CD4-positive, alpha-beta T cell treated with Interleukin-21 for 1 hour (primary cell): ENCODE data around the gene COX7B2.

Source experiments
- DNase-seq: peaks from one replicate; pipeline ENCODE4 v3.0.0-alpha.2; 2020

The COX7B2 gene, protein sequence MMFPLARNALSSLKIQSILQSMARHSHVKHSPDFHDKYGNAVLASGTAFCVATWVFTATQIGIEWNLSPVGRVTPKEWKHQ

DNA sequence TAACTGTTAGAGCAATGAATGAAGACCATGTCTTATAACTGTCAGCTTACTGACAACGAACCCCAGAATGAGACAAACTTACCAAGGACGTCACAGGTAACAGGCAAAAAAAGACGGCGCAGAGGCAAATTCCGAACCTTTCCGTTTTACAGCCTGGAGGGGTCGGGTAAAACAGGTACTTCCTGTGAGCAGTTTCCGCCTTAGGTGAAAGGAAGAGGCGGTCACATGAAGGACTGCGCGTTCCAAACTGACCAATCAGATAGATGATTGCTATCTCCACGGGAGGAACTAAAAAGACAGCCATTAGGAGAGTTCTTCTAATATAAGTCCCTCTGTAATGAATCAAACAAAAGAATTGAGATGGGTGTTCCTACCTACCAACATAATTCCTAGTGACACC, at the start of gene COX7B2:
COX7B2 (minus strand) TSS at position 168 of the 400 bp plus-strand sequence. CDS start 174,053 bp downstream, outside the sequence.
- no peak for DNase-seq

DNA sequence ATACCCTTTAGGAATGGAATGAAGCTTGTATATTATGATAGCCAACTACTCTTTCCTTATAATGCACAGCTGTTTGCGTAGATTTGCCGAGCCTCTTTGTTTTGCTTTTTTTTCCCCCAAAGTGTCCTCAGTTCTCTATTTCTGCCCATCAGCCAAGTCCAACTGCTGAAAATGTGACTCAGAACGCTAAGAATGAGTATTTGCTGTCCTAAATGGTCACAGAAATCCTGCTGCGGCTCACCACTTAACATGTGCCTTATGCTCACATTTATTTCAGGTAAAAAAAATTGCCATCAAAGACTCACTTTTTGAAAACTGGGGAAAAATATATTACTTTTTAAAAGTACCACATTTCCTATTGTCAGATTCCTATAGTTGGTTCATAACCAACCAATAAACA, 47.4 kb upstream of the COX7B2 start:
- no peak for DNase-seq

DNA sequence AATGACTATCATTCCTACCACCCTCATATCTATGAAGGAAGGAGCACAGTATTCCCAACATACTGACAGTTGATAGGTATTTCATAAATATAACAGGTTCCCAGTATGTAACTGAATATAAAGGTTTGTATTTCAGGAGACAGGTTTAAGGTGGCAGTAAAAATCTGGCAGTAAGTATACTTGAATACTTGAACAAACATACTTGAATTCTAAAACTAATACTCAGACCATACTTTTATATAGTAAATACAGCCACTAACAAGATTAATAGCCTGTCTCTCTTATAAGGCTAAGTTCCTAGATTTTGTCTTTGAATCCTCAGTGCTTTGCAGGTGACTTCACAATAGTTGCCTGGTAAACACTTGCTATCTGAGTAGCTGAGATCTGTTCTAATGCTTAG, 46.6 kb upstream of the COX7B2 start:
- no peak for DNase-seq

DNA sequence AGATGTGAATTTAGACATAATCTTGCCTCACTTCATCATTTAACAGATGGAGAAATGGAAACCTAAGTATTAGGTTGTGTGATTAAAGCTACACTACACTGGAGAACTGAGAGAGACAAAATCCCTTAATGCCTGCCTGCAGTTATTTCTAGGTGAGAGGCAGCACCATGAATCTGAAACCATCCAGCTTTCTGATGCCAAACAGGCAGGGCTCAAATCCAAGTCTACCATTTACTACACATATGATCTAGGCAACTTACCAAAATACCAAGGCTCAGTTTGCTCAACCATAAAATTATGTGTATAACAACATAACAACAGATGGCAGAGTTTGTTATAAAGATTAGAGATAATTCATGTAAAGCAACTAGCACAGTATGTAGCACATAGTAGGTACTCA, 45.6 kb upstream of the COX7B2 start:
- no peak for DNase-seq

DNA sequence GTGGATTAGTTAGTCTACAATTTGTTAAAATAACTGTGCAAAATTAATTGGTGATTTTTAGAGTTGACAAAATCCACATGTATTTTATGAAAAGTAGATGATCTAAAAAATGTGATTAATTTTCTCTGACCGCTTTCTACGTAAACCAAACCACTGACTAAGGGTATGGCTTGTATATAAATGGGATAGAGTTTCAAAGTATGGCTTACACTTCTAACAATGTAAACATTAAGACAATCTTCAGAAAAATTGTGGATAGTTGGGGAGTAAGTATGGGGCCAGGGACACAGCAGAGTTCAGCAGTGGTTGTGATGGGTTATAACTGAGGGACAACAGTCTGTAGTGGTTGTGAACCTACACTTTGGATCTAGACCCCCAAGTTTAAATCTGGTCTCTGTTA, 44.5 kb upstream of the COX7B2 start:
- no peak for DNase-seq

DNA sequence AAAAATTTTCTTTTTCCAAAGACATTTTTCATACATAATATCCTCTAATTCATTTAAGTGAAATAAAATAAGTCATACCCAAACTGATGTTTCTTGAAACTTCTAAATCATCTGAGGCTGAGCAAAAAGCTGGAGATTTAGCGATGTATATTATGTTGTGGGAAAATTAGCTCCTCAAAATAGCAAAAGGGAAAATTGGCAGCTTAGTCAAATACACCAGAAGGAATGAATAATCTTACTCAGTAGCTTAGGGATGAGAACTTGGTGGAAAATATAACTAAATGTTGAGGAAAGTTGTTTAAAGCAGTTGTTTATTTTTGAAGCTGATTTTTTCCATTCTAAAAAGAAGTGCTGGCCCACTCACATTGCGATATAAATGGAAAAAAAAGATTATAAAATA, 43.4 kb upstream of the COX7B2 start:
- no peak for DNase-seq

DNA sequence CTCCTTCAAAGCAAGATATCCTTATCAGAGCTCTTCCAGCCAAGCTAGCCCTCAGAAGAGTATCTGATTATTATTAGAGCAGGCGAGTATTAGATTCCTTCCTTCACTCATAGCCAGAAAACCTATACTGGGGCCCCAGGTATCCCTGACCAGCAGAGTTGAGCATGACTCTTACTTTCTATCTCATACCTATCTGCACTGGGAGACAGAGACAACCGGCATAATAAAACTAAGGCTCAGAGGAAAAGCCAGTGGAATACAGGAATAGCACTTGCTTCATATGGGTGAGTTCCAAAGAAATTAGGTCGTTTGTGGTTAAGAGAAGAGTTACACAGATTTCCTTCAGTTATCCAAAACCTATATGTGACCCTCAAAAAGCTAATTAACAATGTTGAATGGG, 41.8 kb upstream of the COX7B2 start:
- no peak for DNase-seq

DNA sequence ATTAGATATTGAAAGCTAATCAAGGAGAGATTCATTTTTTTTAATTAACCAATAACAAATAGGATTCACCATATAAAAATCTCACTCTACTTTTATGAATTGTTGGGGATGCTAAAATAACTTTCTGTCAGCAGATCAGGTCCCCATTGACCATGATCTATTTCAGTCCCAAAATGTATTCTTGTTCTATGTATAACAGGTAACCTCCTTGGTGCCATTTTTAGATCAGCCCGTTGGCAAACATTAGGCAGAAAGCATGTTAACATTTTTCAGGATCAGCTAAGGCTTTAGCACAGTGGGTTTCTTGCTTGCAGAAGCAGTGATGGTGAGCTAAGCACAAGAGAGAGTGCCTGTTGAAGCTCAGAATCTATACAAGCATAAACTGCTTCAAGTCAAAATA, 40.8 kb upstream of the COX7B2 start:
- no peak for DNase-seq

DNA sequence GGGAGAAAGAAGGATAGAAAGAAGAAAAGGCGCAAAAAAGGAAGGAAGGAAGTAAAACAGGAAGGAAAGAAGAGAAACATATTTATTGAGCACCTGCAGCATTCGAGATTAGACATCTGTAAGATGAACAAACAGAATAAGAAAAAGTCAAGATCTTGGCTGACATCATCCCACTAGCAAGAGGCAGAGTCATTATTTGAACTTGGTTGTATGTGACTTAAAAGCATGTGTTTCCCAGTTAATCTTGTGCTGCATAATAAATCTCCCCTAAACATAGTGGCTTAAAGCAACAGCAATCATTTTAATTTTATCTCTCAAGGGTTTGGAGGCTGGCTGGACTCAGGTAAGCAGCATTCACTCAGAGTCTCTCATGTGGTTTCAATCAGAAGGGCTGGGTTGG, 38.5 kb upstream of the COX7B2 start:
- DNase-seq, result no peak

DNA sequence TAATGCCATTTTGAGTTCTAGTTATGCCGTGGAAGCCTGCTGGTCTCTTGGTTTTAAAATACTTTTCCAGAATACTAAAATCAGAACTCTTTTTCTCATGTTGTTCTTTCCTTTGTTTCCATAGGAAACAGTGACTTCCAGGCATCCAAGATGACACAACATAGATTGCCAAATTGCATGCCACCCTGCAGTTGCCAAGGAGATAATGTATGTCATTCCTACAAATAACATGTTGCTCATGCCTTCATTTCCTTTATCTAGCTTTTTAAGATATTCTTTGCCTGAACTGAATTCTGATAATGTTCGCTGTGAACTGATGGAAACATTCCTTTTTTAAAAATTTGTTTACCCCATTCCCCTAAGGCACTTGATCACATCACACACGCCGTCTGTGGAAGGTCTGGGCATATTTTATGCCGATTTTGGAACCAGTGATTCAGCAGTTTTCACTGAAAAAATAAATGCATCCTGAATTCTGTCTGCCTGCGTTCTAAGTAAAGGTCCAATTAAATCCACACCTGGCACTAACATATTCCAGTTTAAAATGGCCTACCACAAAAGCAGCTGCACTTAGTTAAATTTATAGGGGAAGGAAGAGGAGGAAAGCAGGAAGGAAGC, 38.0 kb upstream of the COX7B2 start:
- DNase-seq, result no peak

DNA sequence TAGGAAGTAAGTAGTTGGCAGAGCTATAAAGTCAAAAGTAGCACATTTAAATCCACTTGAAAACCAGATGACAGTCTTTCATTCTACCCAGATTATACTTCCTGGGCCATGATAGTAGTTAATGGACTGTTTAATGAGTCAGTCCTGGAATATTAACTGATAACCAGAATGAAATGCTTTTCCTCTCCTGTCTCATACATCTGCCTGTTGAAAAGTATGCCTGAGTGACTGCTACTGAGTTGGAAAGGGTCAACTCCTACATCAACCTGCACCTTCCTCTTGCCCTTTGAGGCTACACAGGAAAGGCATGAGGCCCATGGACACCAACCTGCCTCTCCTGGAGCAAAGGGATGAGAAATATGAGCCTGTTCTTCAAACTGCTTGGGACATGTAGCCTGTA, 36.0 kb upstream of the COX7B2 start:
- DNase-seq, result no peak

DNA sequence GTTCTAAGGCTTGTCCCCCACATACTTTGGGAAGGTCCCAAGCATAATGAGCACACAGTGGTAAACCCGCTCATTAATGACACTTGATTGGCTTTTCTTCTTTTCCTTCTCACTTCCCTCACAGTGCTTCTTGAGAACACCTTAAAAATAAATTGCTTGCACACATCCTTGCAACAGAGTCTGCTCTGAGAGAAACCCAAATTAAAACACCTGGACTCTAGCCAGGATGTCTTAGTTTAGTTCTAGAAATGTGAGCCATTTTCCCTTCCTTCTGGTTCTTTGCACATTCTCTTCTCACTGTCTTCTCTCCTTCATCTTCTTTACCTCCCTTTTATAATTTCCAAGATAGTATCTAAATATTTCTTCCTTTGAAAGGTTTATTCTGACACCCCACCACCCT, 35.3 kb upstream of the COX7B2 start:
- DNase-seq, result no peak

DNA sequence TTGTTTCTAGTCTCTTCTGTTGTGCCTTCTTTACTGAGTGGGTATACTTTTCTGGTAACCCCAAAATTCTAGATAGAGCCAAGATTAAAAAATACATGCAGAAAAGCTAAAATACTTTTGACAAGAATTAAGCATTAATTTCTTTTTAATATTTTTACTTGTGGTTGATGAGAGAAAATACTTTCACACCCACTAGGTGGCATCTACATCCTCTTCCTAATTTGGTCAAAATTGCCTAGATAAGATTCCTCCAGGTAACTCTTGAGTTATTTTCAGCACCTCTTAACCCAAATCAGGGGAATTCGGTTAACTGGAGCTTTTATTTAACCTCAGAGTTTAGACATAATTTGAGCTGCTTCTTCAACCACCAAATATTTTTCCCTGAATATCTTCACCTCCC, 28.4 kb upstream of the COX7B2 start:
- no peak for DNase-seq

DNA sequence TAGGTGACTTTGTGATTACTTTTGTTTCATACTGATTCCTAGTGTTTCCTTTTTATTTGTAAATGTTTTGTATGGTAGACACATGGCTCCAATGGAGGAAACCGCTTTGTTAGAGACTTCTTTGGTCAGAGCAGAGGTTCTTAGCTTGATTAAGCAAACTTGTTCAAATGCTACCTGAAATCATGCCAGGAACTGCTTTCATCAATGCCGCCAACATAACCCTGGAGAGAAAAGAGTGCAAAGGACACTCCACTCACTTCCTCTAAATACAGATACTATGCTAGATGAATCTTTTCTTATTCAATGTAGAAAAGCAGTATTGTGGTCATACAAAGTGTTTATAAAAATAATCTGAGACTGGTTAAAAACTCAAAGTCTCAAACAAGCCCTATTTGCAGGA, 25.7 kb upstream of the COX7B2 start:
- no peak for DNase-seq

DNA sequence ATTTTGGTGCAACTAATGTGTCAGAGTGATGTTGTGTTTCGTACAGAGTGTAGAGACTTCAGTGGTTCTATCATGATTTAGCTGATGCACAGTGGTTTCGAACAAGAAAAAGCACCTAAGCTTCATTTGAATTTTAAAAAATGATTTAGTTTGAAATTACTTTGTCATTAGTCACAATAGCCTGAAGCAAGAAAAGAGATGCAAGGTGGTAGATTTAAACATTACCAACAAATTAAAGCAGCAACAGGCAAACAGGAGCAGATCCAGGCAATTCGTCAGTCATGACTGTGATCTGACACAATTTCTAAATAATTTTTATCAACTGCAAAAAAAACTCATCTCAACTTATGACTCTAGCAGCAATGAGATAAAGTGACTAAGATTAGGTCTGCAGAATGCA, 24.6 kb upstream of the COX7B2 start:
- no peak for DNase-seq

DNA sequence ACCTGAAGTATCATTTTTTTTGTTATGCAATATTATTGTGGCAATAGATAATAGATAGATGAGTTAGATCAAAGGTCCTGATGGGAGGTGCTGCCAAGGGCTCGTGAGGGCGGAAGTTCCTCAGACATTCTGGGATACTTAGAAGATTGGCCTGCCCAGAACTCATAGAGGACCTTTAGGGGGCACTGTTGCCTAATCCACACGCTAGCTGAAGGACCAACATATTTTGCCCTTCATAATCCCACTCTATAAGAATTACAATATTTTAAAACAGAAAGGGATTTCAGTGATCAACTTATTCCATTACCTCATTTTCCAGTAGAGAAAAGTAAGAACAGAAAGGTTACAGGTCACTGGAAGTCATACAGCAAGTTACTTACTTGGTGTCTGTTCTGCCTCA, 22.9 kb upstream of the COX7B2 start:
- DNase-seq, result peak; percentile 22

DNA sequence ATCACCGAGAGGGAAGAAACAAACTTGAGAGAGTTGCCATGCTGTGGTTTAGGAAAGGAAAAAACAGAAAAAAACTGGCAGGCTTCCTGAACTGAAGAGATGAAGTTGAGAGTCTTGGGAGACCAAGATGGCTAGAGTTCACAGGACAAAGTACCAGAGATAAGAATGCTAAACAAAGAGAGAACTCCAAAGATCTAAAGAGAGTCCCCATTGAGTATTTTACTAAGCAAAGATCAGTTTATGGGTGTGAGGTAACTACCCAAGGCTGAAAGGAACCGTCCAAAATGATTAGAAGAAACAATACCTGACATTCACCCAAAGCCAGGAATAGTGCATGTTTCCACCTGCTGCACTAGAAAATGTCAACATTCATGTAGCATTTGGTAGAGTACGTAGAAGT, 21.8 kb upstream of the COX7B2 start:
- no peak for DNase-seq

DNA sequence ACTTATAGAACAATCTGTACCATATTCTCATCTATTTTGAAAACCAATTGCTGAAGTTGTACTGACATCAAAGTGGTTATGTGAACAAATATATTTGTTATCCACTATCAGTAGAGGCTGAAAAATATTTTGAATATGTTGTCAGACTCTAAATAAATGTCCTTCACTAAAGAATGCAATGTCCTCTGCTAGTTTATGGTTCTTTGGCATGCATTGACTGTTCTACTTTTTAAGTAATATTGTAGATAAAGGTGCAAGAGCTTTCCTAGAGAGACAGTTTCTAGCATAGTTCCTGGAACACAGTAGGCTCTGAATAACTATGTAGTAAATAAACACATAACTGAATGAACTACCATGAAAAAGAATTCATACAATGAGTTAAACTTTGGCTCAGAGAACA, 18.2 kb upstream of the COX7B2 start:
- no peak for DNase-seq

DNA sequence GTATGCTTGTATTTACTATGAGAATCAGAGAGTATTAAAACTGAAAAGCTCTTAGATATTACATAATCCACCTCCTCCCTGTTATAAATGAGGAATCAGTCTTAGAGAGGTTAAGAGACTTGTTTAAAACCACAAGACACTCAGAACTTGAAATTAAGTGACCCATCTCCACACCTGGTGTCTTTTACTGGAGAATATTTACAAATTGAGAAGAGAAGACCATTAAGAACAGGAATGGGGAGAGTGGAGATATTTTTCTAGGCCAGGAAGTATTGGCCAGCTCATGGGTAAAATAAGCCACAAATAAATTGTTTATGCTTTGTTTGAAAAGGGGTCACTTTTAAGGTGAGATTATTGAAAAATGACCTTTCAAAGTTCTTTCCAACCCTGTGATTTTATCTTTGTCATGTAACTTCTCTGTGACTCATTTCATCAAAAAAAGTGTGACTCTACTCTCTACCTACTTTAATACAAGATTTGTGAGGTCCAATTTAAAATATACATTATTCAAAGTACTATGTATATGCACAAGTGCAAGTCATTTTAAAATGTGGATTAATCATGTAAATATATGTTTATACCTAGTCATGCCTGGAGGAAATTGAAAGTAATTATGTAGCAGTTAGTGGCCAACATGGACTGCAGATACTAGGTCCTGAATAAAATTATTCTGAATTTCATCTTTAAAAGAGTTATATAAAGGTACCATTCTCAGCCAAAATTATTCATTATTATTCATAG, 15.9 kb upstream of the COX7B2 start:
- no peak for DNase-seq

DNA sequence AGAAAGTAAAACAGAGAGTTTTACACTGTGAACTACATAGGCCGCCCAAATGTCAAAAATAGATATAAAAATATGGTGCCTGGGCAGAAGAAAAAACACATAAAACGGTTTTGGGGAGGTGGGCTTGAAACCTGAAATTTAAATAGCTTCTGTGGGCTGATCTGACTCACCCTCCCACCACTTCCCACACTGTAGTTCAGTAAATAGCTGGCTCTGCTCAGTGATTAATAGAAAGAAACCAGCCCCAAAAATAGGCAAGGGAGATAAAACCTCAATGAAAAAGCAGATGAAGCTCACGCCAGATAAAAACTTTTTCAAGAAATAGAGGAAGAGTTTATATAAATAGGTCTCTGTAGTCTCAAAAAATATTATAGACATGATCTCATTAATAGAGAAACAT, 13.2 kb upstream of the COX7B2 start:
- DNase-seq, result no peak

DNA sequence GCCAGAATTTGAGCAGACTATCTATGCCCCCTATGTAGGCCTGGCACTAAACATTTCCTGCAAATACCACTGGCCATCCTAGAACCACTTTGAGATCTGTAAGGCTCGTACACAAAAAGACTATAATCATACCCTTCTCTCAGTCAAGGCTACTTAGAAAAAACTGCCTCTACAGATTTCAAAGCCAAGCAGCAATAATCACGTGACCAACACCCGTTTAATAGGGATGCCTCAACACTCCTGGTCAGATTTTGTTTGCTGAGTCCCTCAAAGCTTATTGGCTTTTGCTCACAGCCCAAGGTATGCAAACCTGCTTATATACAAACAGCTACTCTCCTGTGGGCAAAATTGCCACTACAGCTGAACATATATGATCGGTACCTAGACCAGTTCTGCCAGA, 897 bp downstream of the COX7B2 start:
- DNase-seq, result no peak

DNA sequence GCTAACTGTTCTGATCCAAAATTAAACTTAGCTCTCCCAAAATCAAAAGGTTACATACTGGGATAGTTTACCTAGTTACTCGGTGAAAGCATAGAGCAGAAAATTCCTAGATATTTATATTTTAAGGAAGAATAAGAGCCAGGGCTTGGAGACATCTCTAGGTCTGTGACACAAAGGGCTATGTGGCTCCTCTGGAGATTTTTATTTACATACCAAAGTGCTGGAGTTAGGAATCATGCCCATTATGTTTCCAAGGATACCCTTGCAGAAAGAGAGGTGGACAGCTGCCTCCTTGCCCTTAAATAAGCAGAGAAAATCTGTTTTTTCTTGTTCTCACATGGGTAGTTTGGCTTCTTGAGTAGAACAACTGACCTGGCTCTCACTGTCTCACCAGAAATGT, 9.0 kb downstream of the COX7B2 start:
- no peak for DNase-seq

DNA sequence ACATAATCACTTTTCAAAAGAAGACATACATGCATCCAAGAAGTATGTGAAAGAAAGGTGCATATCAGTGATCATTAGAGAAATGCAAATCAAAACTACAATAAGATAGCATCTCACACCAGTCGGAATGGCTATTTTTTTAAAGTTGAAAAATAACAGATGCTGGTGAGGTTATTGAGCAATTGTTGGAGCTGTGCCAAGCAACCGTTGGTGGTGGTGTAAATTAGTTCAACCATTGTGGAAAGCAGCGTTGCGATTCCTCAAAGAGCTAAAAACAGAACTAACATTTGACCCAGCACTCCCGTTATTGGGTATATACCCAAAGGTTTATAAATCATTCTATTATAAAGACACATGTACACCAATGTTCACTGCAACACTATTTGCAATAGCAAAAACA, 14.2 kb downstream of the COX7B2 start:
- DNase-seq, result no peak

DNA sequence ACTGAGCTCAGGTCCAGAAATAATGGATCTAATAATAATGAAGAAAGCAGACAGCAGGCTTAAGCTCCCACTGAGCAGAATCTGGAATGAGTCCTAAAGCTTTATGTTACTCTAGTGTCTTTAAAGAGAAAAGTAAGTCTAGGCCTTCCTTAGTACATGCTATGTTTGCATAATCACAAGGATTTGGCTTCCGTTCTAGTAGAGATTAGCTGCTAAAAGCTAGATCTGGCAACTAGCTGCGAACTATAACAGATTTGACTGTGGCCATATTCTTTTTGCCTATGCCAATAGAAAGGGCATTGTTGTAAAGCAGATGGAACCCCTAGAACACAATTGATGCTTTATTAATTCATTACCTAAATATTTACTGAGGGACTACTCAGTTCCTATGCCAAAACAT, 19.0 kb downstream of the COX7B2 start:
- no peak for DNase-seq

DNA sequence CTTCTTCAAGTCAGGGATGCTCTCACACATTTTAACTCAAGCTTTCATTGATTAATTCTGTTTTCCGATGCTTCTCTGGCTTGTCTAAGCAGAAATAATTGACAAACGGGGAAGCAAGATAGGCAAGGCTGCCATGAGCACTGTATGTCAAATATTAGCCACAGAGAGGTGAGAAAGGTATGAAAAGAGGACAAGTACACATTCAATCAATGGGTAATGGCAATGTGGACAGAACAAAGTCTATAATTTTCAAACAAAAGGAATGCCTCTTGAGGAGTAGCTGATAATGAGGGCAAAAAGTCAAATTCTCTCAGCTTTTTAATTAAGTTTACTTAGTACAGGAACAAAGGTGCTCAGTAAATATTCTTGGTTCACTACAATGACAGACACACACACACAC, 19.6 kb downstream of the COX7B2 start:
- DNase-seq, result no peak
